ENCODE data around the gene ASXL2.
"Not testable (repeated sequence)": the region's sequence is repeated elsewhere in the genome, so short reads cannot be mapped to it uniquely, and the experiment has no call there.

Gene ASXL2

GRCh38 chr2:25878361-25879132 lies at the start of gene ASXL2:
TSS of gene ASXL2 (minus strand) at chr2:25878487. CDS start at chr2:25878222, 265 bp downstream.
- DNase-seq = peak; percentile 94

DNA sequence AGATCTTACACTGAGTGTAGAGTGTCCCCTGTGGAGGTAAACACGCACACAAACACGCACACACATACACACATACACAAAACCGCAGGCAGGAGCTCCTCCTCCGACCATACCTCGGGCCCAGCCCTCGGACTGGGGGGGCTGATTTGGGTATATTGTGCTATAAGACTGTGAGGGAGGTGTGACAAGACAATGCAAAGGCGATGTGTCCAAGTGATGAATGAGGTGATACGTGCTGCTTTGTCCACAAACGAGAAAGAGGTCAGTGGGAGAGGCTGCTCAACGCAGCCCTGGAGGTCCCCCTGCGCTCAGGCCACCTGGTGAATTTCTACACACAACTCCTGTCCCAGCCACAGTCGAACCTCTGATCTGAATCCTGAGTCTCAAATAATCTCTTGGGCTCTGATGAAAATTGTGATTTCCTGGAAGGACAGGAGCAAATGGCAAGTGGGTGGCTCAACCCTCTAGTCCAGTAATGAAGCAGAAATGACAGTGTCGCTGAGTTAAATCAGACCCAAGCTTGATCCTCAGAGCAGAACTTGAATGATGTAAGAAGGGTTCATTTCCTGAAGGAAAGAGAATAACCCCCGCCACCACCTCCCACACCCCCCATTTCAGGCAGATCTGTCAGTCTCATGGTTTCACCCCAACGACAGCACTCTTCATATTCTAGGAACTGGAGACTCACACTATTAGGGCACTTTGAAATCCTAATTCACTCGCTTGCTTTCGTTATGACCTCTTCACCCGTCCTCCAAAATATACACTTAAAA lies 48.9 kb upstream of the ASXL2 start:
- no peak for DNase-seq

DNA sequence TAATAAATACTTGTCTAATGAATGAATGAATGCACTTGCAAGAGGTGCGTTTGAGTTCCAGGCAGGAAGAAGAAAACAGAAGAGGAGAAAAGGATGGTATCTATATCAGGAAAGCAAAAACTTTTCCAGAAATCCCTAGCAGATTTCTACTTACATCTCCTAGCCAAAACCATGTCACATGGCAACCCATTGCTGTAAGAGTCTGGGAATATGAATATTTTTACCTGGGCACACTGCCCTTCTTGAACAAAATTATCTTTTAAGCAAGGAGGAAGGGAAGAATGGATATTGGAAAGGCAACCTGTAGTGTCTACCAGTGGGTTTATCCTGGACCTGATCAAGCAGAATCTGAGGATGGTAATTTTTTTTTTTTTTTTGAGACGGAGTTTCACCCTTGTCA lies 44.2 kb upstream of the ASXL2 start:
- DNase-seq = no peak

- no peak for DNase-seq
Observed at GRCh38 chr2:25920786-25921415, 42.6 kb upstream of the ASXL2 start.

DNA sequence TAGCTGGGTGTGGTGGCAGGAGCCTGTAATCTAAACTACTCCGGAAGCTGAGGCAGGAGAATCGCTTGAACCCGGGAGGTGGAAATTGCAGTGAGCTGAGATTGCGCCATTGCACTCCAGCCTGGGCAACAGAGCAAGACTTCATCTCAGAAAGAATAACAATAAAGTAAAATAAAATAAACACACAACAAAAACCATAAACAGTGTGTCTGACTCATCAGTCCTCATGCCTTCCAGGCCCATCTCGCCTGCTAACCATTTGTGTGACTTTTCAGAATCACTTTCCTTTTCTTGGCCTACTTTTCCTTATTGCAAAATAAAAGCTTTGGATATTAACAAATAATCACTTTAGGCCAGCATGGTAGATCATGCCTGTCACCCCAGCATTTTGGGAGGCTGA lies 42.0 kb upstream of the ASXL2 start:
- no peak for DNase-seq

GRCh38 chr2:25917832-25918231 lies 39.5 kb upstream of the ASXL2 start:
- DNase-seq = no peak

DNA sequence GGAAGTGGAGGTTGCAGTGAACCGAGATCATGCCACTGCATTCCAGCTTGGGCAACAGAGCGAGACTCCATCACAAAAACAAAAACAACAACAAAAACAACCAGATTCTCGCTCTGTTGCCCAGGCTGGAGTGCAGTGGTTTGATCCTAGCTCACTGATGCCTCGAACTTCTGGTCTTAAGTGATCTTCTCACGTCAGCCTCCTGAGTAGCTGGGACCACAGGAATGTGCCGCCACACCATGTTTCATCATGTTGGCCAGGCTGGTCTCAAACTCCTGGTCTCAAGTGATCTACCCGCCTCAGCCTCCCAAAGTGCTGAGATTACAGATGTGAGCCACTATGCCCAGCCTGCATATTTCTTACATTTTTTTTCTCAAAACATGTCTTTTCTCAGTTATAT lies 39.1 kb upstream of the ASXL2 start:
- not testable (repeated sequence) for DNase-seq

DNA sequence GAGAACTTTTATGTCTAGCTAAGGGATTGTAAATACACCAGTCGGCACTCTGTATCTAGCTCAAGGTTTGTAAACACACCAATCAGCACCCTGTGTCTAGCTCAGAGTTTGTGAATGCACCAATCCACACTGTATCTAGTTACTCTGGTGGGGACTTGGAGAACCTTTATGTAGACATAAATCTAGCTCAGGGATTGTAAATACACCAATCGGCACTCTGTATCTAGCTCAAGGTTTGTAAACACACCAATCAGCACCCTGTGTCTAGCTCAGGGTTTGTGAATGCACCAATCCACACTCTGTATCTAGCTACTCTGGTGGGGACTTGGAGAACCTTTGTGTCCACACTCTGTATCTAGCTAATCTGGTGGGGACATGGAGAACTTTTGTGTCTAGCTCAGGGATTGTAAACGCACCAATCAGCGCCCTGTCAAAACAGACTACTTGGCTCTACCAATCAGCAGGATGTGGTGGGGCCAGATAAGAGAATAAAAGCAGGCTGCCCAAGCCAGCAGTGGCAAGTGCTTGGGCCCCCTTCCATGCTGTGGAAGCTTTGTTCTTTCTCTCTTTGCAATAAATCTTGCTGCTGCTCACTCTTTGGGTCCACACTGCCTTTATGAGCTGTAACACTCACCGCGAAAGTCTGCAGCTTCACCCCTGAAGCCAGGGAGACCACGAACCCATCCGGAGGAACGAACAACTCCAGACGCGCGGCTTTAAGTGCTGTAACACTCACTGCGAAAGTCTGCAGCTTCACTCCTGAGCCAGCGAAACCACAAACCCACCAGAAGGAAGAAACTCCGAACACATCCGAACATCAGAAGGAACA lies 37.9 kb upstream of the ASXL2 start:
- not testable (repeated sequence) for DNase-seq

GRCh38 chr2:25915411-25915810 lies 37.1 kb upstream of the ASXL2 start:
- not testable (repeated sequence) for DNase-seq

- DNase-seq = not testable (repeated sequence)
Observed at GRCh38 chr2:25913696-25913973, 35.3 kb upstream of the ASXL2 start.

DNA sequence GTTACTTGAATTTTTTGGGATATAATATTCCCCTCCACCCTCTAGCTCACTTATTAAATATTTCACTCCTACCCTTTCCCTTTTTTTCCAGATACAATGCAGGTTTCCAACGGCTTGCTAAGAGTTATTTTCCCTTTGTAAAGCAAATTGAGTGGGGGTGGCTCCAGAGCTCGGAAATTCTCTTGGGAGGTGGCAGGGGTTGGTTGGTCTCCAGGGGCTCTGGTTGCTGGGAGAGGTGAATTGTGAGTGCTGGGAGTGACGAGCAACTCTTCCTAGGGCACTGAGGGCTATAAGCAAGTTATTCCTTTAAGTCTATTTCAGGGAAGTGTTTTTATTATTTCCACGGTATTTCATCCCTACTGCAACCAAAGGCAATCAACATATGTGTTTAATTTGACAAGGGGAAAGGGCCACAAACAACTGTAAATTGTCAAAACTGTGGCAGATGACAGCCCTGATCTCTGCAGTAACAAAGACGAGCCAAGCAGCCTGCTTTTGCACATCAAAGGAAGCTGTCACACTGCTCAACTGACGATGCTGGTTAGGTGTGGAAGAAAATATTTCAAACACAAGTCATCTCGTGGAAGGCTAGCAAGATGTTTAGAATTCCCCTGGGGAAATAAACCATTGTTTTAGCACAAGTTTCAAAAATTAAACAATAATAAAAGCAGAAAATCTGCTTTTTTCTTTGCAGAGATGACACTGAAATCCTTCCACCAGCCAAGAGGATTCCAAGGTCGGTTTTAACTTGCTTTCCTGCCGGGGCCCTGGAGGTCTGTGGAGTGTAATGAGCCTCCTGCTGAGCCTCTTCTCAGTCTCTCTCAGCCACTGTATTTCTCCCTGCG lies 34.8 kb upstream of the ASXL2 start:
- DNase-seq = no peak

DNA sequence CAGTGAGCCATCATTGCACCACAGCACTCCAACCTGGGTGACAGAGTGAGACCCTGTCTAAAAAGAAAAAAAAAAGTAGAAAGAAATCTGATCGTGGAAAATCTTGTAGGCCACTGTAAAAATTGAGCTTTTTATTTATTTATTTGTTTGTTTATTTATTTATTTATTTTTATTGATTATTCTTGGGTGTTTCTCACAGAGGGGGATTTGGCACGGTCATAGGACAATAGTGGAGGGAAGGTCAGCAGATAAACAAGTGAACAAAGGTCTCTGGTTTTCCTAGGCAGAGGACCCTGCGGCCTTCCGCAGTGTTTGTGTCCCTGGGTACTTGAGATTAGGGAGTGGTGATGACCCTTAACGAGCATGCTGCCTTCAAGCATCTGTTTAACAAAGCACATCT lies 31.3 kb upstream of the ASXL2 start:
- not testable (repeated sequence) for DNase-seq

DNA sequence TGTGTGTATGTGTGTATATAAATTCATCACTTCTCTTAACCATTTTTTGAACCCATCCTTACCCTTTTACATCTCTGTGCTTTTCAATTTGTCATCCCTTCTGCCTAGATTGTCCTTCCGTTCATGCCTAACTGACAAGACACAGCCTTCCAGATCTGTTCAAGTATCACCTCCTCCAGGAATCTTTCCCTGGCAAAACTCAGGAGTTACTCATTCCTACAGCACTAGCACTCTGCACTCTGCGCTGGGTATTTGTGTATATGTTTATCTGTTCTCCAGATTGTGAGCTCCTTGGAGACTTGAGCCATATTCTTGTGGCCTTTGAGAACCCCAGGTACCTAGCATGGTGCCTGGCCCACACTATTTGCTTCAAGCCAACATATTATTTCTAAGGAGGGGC lies 26.8 kb upstream of the ASXL2 start:
- DNase-seq = no peak

GRCh38 chr2:25903216-25903776 lies 25.0 kb upstream of the ASXL2 start:
- DNase-seq = no peak

DNA sequence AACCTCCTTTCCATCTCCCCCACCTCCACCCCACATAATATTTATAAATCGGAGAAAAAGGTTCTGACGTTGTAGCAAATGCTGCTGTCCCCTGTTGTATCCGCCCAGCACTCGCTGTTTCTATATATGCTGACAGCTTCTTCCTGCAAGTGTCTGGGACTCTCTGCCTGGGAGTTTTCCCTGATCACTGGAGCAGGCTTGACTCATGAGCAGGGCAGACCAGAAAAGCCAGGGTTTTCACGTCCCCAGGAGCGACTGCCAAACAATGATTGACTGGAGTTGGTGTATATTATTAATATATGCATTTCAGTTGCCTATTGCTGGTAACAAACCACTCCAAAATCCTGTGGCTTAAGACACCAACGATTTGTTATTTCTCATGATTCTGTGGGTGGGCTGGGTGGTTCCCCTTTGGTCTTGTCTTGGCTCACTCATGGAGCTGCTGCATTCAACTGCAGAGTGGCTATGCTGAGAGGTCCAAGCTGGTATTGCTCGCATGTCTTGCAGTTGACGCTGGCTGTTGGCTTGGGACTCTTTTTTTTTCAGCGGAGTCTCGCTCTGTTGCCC lies 21.2 kb upstream of the ASXL2 start:
- no peak for DNase-seq

GRCh38 chr2:25897506-25897905 lies 19.2 kb upstream of the ASXL2 start:
- no peak for DNase-seq

- not testable (repeated sequence) for DNase-seq
Observed at GRCh38 chr2:25896308-25896707, 18.0 kb upstream of the ASXL2 start.

DNA sequence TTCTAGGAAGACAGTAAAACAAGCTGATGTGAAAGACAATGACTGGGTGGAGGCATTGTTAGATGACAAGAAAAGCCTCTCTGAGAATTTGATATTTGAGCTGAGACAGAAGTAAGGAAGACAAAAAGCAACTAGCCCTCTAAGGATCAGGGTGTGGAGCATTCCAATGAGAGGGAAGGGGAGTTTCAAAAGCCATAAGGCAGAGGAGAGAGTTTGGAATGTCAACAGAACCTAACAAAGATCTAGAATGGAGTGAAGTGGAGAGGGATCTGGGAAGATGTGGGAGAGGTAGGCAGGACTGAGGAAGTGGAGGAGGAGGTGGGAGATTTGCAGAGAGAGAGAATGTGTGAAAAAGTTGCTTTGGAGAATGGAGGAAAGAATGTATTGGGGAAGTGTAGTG lies 17.3 kb upstream of the ASXL2 start:
- DNase-seq = no peak

DNA sequence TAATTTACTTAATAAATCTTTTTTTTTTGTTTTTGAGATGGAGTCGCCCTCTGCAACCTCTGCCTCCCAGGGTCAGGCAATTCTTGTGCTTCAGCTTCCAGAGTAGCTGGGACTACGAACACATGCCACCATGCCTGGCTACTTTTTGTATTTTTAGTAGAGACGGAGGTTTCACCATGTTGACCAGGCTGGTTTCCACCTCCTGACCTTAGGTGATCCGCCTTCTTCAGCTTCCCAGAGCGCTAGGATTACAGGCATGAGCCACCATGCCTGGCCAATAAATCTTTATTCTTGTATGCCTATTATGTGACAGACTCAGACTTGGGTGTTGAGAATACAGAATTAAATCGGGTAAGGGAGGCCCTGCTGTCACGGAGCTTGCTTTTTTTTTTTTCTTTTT lies 16.7 kb upstream of the ASXL2 start:
- no peak for DNase-seq

DNA sequence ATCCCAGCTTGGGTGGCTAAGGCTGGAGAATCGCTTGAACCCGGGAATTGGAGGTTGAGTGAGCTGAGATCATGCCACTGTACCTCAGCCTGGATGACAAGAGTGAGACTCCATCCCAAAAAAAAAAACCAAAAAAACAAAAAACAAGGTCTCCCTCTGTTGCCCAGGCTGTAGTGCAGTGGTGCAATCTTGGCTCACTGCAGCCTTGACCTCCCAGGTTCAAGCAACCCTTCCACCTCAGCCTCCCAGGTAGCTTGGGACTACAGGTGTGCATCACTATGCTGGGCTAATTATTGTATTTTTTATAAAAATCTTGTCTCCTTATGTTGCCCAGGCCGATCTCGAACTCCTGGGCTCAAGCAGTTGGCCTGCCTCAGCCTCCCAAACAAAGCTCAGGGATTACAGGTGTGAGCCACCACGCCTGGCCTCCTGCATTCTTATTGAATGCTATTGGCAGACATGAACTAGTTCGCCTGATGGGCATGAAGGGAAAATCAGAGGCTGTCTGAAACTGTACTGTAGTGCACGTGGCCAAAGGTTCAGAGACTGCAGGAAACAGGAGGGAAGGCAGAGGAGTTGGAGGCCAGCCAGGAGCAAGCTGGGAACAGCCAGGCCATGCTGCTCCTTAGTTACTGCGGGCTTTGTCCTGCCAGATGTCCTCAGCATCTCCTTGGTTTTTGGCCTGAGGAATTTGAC lies 16.0 kb upstream of the ASXL2 start:
- no peak for DNase-seq

DNA sequence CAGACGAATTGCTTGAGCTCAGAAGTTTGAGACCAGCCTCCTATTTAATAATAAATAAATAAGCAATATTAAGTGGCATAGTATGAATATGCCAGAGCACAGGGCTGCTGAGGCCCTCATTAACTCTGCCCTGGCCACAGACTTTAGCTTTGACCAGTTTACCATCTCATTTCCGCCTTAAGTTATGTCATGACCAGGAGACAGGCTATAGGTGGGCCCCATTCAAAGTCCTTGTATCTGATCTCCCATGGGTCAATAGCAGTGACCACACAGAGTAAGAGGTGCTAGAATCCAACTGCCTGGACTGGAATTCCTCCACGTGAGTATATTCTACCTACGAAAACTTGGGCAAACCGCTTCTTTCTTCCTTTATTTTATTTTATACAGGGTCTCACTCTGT lies 13.4 kb upstream of the ASXL2 start:
- no peak for DNase-seq
